PFSK-1 (cell line): Measurements from ENCODE around the gene SLC66A2.

ENCODE experiments used
- FOXP2 ChIP-seq: optimal IDR thresholded peaks from 2 replicates; pipeline ENCODE3; 2011; ENCODE audit warnings: borderline replicate concordance, control low read depth, inconsistent platforms; ENCODE audit not compliant: insufficient read depth; ENCODE audit errors: extremely low read length, extremely low read depth
- POLR2AphosphoS5 ChIP-seq: IDR thresholded peaks from 2 replicates; pipeline ENCODE4 v1.6.1; 2012; ENCODE audit warnings: low read depth, mild to moderate bottlenecking, control low read depth, low read length, moderate library complexity
- SIN3A ChIP-seq: IDR thresholded peaks from 2 replicates; pipeline ENCODE4 v1.6.1; 2012; ENCODE audit warnings: mild to moderate bottlenecking, low read length, moderate library complexity, borderline replicate concordance; ENCODE audit not compliant: insufficient read depth
- TAF1 ChIP-seq: IDR thresholded peaks from 2 replicates; pipeline ENCODE4 v1.6.1; 2012; ENCODE audit warnings: low read length, control low read depth, borderline replicate concordance; ENCODE audit not compliant: insufficient read depth
- TF ChIP-seq, protein P1 (sequence below), 2 experiments: IDR thresholded peaks; 2 replicates each; pipeline versions ENCODE4 v1.6.1 to v1.8.0; 2011 to 2012; ENCODE audit warnings: low read depth in 2 of 2, low read length in 2 of 2, control low read depth in 1 of 2, inconsistent platforms in 1 of 2, mild to moderate bottlenecking in 1 of 2, moderate library complexity in 1 of 2; ENCODE audit not compliant: insufficient read depth in 1 of 2

The SLC66A2 gene

DNA sequence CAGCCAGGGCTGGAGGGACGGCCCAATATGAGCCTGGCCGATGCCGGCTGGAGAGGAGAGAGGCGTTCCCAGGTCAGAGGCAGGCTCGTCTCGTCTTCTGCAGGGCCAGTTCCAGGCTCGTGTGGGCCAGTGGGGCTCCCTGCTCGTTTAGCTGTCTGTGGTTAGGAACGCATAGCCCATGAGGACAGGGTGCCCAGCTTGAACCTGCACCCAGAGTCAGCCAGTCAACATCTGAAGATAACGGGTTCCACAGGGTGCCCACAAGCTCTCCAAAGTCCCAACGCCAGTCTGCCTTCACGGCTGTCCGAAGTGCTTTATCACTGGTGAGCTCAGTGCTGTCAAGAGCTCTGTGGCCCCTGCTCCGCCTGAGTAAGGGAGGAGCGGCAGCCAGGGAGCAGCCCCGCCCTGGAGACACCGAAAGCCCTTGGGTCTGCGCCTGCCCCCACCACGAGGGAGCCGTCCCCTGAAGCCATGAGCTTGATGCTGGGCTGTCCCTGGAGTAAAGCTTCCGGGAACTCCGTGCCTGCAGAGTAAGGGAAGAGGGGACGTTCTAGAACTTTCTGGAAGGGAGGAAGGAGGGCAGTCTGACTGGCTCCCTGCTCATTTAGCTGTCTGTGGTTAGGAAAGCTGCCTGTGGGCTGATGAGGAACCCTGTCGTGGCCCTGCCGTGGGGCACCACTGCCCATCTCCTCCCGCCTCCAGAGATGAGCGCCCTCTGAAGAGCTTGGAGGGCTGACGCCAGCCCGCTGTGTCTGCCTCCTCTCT, 10.3 kb upstream of the SLC66A2 start:
- TF ChIP-seq FOXP2 (no peak), TAF1 (no peak), SIN3A (no peak), POLR2AphosphoS5 (no peak)
- TF ChIP-seq, protein P1, sequence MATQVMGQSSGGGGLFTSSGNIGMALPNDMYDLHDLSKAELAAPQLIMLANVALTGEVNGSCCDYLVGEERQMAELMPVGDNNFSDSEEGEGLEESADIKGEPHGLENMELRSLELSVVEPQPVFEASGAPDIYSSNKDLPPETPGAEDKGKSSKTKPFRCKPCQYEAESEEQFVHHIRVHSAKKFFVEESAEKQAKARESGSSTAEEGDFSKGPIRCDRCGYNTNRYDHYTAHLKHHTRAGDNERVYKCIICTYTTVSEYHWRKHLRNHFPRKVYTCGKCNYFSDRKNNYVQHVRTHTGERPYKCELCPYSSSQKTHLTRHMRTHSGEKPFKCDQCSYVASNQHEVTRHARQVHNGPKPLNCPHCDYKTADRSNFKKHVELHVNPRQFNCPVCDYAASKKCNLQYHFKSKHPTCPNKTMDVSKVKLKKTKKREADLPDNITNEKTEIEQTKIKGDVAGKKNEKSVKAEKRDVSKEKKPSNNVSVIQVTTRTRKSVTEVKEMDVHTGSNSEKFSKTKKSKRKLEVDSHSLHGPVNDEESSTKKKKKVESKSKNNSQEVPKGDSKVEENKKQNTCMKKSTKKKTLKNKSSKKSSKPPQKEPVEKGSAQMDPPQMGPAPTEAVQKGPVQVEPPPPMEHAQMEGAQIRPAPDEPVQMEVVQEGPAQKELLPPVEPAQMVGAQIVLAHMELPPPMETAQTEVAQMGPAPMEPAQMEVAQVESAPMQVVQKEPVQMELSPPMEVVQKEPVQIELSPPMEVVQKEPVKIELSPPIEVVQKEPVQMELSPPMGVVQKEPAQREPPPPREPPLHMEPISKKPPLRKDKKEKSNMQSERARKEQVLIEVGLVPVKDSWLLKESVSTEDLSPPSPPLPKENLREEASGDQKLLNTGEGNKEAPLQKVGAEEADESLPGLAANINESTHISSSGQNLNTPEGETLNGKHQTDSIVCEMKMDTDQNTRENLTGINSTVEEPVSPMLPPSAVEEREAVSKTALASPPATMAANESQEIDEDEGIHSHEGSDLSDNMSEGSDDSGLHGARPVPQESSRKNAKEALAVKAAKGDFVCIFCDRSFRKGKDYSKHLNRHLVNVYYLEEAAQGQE (IDR thresholded peaks at IDR 0.05; ENCODE audit: insufficient read depth in 1 of 2, low read depth in 2 of 2, low read length in 2 of 2), result no peak

DNA sequence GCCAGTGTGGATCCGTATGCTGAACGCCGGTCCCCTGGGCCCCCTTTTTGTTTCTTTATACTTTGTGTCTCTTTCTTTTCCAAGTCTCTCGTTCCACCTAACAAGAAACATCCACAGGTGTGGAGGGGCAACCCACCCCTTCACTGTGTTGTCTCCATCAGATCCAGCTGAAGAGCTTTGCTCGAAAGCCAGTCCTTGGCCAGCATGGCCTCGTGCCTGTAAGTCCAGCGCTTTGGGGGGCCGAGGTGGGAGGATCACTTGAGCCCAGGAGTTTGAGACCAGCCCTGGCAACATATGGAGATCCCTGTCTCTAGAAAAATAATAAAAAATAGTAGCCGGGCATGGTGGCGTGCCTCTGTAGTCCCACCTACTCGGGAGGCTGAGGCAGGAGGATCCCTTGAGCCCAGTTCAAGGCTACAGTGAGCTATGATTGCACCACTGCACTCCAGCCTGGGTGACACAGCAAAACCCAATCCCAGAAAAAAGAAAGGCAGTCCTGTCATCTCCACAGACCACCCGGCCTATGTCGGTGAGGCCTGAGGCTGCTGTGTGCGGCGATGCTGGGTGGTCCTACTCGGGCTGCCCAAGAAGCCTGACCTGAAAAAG, 9.6 kb upstream of the SLC66A2 start:
- TF ChIP-seq POLR2AphosphoS5, result no peak
- TF ChIP-seq, protein P1 (IDR thresholded peaks at IDR 0.05; ENCODE audit: insufficient read depth in 1 of 2, low read depth in 2 of 2, low read length in 2 of 2), result no peak
- TF ChIP-seq TAF1, result no peak
- TF ChIP-seq SIN3A, result no peak
- no peak for TF ChIP-seq FOXP2

DNA sequence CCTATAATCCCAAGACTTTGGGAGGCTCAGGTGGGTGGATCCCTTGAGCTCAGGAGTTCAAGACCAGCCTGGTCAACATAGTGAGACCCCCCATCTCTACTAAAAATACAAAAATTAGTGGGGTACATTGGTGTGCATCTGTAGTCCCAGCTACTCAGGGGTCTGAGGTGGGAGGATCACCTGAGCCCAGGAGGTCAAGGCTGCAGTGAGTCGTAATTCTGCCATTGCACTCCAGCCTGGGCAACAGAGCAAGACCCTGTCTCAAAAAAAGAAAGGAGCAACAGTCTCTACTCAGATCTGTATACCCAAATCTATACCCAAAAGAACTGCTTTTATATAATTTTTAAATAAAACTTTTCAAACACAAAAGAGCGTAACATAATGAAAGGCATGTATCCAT, 7.5 kb upstream of the SLC66A2 start:
- TF ChIP-seq FOXP2 (no peak), TAF1 (no peak), POLR2AphosphoS5 (no peak)
- TF ChIP-seq, protein P1 (IDR thresholded peaks at IDR 0.05; ENCODE audit: insufficient read depth in 1 of 2, low read depth in 2 of 2, low read length in 2 of 2), result no peak

DNA sequence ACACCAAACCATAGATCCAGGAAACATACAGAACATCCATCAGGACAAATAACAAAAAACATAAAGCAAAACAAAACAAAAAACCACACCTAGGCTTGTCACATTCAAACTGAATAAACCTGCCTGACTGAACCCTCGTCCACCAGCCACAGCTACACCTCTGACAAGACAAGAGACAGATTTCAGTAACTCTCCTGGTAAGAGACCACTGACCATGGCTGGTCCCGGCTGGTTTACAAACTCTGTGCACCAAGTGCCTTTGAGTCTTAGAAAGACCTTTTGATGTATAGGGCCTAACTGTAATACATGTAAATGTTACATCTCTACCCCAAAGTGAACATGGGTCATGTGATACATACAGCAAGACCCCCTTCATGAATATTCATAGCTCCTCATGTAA, 4.8 kb upstream of the SLC66A2 start:
- TF ChIP-seq FOXP2 (no peak), SIN3A (no peak), POLR2AphosphoS5 (no peak), TAF1 (no peak)
- TF ChIP-seq, protein P1 (IDR thresholded peaks at IDR 0.05; ENCODE audit: insufficient read depth in 1 of 2, low read depth in 2 of 2, low read length in 2 of 2), result no peak
